HG02623 (cell line): ENCODE data around the gene MYO7B.

Experiments used
- ATAC-seq: cut with Tn5 transposase; IDR thresholded peaks from one replicate; pipeline ENCODE4 v1.9.1; 2021; ENCODE audit warnings: moderate library complexity; ENCODE audit not compliant: unreplicated experiment

The MYO7B gene

GRCh38 chr2:127606625-127607398 is 71.3 kb downstream of the MYO7B start:
- no peak for ATAC-seq

- ATAC-seq = no peak
These were observed 72.0 kb downstream of the MYO7B start for GRCh38 chr2:127607399-127607908.

GRCh38 chr2:127608061-127609030 is 72.9 kb downstream of the MYO7B start:
- ATAC-seq = no peak

GRCh38 chr2:127609031-127609751 is 73.7 kb downstream of the MYO7B start:
- no peak for ATAC-seq

- ATAC-seq = no peak
These were observed 74.3 kb downstream of the MYO7B start for GRCh38 chr2:127609818-127610217.

- ATAC-seq = no peak
These were observed 75.1 kb downstream of the MYO7B start for GRCh38 chr2:127610561-127610960.

- no peak for ATAC-seq
These were observed 75.8 kb downstream of the MYO7B start for GRCh38 chr2:127611076-127611925.

- ATAC-seq = no peak
These were observed 76.8 kb downstream of the MYO7B start for GRCh38 chr2:127612111-127612822.

- ATAC-seq = no peak
These were observed 78.8 kb downstream of the MYO7B start for GRCh38 chr2:127614246-127614645.

- ATAC-seq = no peak
These were observed 79.2 kb downstream of the MYO7B start for GRCh38 chr2:127614731-127615130.

- ATAC-seq = no peak
These were observed 80.2 kb downstream of the MYO7B start for GRCh38 chr2:127615511-127616166.

- no peak for ATAC-seq
These were observed 83.2 kb downstream of the MYO7B start for GRCh38 chr2:127618551-127619202.

GRCh38 chr2:127619203-127619590 is 83.7 kb downstream of the MYO7B start:
- ATAC-seq = no peak

- ATAC-seq = no peak
These were observed 84.6 kb downstream of the MYO7B start for GRCh38 chr2:127619877-127620705.

GRCh38 chr2:127620866-127621265 is 85.4 kb downstream of the MYO7B start:
- no peak for ATAC-seq

- ATAC-seq = no peak
These were observed 86.5 kb downstream of the MYO7B start for GRCh38 chr2:127621981-127622431.

- no peak for ATAC-seq
These were observed 87.3 kb downstream of the MYO7B start for GRCh38 chr2:127622561-127623387.
